Ishikawa (cell line): ENCODE results near the gene SH3BP2.

Experiments
- CREB1 ChIP-seq: IDR thresholded peaks from 2 replicates; pipeline ENCODE4 v1.6.1; 2012; ENCODE audit warnings: low read depth
- EGR1 ChIP-seq: IDR thresholded peaks from 2 replicates; pipeline ENCODE4 v1.6.1; 2012
- EP300 ChIP-seq: IDR thresholded peaks from 2 replicates; pipeline ENCODE4 v1.6.1; 2012; ENCODE audit warnings: borderline replicate concordance
- FOXM1 ChIP-seq: IDR thresholded peaks from 2 replicates; pipeline ENCODE4 v1.6.1; 2012; ENCODE audit warnings: low read depth, borderline replicate concordance
- NFIC ChIP-seq: IDR thresholded peaks from 2 replicates; pipeline ENCODE4 v1.6.1; 2012
- RAD21 ChIP-seq: IDR thresholded peaks from 2 replicates; pipeline ENCODE4 v1.6.1; 2012; ENCODE audit warnings: low read depth
- TF ChIP-seq, protein P1 (sequence below): IDR thresholded peaks from 2 replicates; pipeline ENCODE4 v1.6.1; 2012; ENCODE audit warnings: low read depth, mild to moderate bottlenecking

- no peak for TF ChIP-seq FOXM1
- no peak for TF ChIP-seq RAD21
- no peak for TF ChIP-seq EP300
- TF ChIP-seq, protein P1, sequence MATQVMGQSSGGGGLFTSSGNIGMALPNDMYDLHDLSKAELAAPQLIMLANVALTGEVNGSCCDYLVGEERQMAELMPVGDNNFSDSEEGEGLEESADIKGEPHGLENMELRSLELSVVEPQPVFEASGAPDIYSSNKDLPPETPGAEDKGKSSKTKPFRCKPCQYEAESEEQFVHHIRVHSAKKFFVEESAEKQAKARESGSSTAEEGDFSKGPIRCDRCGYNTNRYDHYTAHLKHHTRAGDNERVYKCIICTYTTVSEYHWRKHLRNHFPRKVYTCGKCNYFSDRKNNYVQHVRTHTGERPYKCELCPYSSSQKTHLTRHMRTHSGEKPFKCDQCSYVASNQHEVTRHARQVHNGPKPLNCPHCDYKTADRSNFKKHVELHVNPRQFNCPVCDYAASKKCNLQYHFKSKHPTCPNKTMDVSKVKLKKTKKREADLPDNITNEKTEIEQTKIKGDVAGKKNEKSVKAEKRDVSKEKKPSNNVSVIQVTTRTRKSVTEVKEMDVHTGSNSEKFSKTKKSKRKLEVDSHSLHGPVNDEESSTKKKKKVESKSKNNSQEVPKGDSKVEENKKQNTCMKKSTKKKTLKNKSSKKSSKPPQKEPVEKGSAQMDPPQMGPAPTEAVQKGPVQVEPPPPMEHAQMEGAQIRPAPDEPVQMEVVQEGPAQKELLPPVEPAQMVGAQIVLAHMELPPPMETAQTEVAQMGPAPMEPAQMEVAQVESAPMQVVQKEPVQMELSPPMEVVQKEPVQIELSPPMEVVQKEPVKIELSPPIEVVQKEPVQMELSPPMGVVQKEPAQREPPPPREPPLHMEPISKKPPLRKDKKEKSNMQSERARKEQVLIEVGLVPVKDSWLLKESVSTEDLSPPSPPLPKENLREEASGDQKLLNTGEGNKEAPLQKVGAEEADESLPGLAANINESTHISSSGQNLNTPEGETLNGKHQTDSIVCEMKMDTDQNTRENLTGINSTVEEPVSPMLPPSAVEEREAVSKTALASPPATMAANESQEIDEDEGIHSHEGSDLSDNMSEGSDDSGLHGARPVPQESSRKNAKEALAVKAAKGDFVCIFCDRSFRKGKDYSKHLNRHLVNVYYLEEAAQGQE, result no peak
- TF ChIP-seq EGR1, result no peak
- TF ChIP-seq NFIC, result no peak
- no peak for TF ChIP-seq CREB1
Measured at GRCh38 chr4:2795300-2795892, 2.5 kb downstream of the SH3BP2 start.
